A549 (cell line): ENCODE data around the gene AKAP5. TPM values are rescaled to one million over a fixed set of nuclear protein-coding genes. Genes with fewer than 3 reads are reported as not detected.

Experiments
- ATAC-seq, 2 experiments: fragments of 200-7000 bp in 1 of 2; fragments of >200 bp in 1 of 2; cut with Nextera tagmentation in 1 of 2; cut with Tn5 transposase in 1 of 2; 3 replicates each; pipeline versions ENCODE4 v1.8.0 to v1.9.1; 2018 to 2020; ENCODE audit warnings: mild to moderate bottlenecking in 1 of 2, moderate library complexity in 1 of 2
- CTCF ChIA-PET: fragments of 300-600 bp; sonication (Branson Sonifier 250); formaldehyde crosslinking; extraction: SDS; loops from one replicate; lab custom pipeline; 2021; ENCODE audit warnings: antibody characterized with exemption, inconsistent platforms; lab: Yijun Ruan, JAX
- POLR2A ChIA-PET: fragments of 350-600 bp; formaldehyde crosslinking; extraction: SDS; loops from one replicate; lab custom pipeline; 2021; ENCODE audit warnings: antibody characterized with exemption, inconsistent platforms; lab: Yijun Ruan, JAX
- DNase-seq, 2 experiments: peaks; one replicate each; pipeline versions ENCODE4 v3.0.0 to v3.0.0-alpha.2; 2011 to 2016; ENCODE audit warnings: low read depth in 1 of 2, low spot score in 1 of 2
- FAIRE-seq: peaks from 2 replicates; lab custom pipeline; 2011; peaks lifted over from hg19 to GRCh38; lab: Jason Lieb, UNC
- H3K27ac ChIP-seq, 2 experiments: fragments of >200 bp; sonication (Bioruptor Twin); formaldehyde crosslinking; 3 replicates each; pipeline ENCODE4 v1.5.1; 2016 to 2017
- H3K4me1 ChIP-seq: fragments of >200 bp; sonication (Bioruptor Twin); formaldehyde crosslinking; 3 replicates; pipeline ENCODE4 v1.6.1; 2016
- H3K4me2 ChIP-seq: fragments of >200 bp; sonication (Bioruptor Twin); formaldehyde crosslinking; 3 replicates; pipeline ENCODE4 v1.6.1; 2016
- H3K4me3 ChIP-seq: fragments of >200 bp; sonication (Bioruptor Twin); formaldehyde crosslinking; 3 replicates; pipeline ENCODE4 v1.5.1; 2016
- H3K9me3 ChIP-seq: fragments of >200 bp; sonication (Bioruptor Twin); formaldehyde crosslinking; 3 replicates; pipeline ENCODE4 v1.6.1; 2016
- BCL3 ChIP-seq: fragments of >200 bp; sonication (Bioruptor Twin); formaldehyde crosslinking; IDR thresholded peaks from 3 replicates; pipeline ENCODE4 v1.6.1; 2016
- CBX8 ChIP-seq: fragments of 200-600 bp; sonication (generic); IDR thresholded peaks from 2 replicates; pipeline ENCODE4 v1.6.1; 2016
- CHD2 ChIP-seq: fragments of 150-350 bp; IDR thresholded peaks from 2 replicates; pipeline ENCODE4 v1.6.1; 2014; ENCODE audit warnings: low read length; ENCODE audit not compliant: partially characterized antibody
- EHMT2 ChIP-seq: fragments of 200-600 bp; sonication (generic); IDR thresholded peaks from 2 replicates; pipeline ENCODE4 v1.6.1; 2016; ENCODE audit warnings: antibody characterized with exemption, low read depth, mild to moderate bottlenecking, moderate library complexity
- EP300 ChIP-seq, 2 experiments: fragments of >200 bp; sonication (Bioruptor Twin); formaldehyde crosslinking; IDR thresholded peaks; 2 replicates in 1 of 2; 3 replicates in 1 of 2; pipeline ENCODE4 v1.6.1; 2016 to 2017
- ESRRA ChIP-seq: fragments of 150-350 bp; IDR thresholded peaks from 2 replicates; pipeline ENCODE4 v1.6.1; 2014; ENCODE audit warnings: mild to moderate bottlenecking, low read length, borderline replicate concordance
- FOSB ChIP-seq: fragments of 250-450 bp; sonication (Bioruptor Pico); IDR thresholded peaks from 2 replicates; pipeline ENCODE4 v1.5.0; 2020; ENCODE audit warnings: mild to moderate bottlenecking, moderate library complexity
- FOXS1 ChIP-seq: fragments of 250-450 bp; sonication (Bioruptor Pico); IDR thresholded peaks from 2 replicates; pipeline ENCODE4 v1.5.0; 2020; ENCODE audit warnings: mild to moderate bottlenecking, moderate library complexity
- HDAC2 ChIP-seq: fragments of 200-600 bp; sonication (generic); IDR thresholded peaks from 2 replicates; pipeline ENCODE4 v1.6.1; 2016
- HES2 ChIP-seq: fragments of >200 bp; sonication (Bioruptor Twin); formaldehyde crosslinking; IDR thresholded peaks from 2 replicates; pipeline ENCODE4 v1.6.1; 2016
- HOXA7 ChIP-seq: fragments of 250-450 bp; sonication (Bioruptor Pico); IDR thresholded peaks from 2 replicates; pipeline ENCODE4 v1.5.0; 2020; ENCODE audit warnings: mild to moderate bottlenecking, moderate library complexity
- HOXB5 ChIP-seq: fragments of 250-450 bp; sonication (Bioruptor Pico); IDR thresholded peaks from 2 replicates; pipeline ENCODE4 v1.5.0; 2020; ENCODE audit warnings: mild to moderate bottlenecking, moderate library complexity
- MAX ChIP-seq: IDR thresholded peaks from 2 replicates; pipeline ENCODE4 v1.6.1; 2012
- MYC ChIP-seq: IDR thresholded peaks from 2 replicates; pipeline ENCODE4 v1.6.1; 2012; ENCODE audit warnings: mild to moderate bottlenecking, inconsistent platforms, low read length, improper control_type of control experiment, borderline replicate concordance
- NFE2L2 ChIP-seq: fragments of 150-350 bp; conservative IDR thresholded peaks from 2 replicates; pipeline ENCODE4 v1.6.1; 2014; ENCODE audit warnings: low read length
- RCOR1 ChIP-seq: fragments of 150-350 bp; IDR thresholded peaks from 2 replicates; pipeline ENCODE4 v1.6.1; 2014; ENCODE audit warnings: antibody characterized with exemption, low read length, low read depth
- REST ChIP-seq: fragments of 200-600 bp; sonication (generic); IDR thresholded peaks from 2 replicates; pipeline ENCODE4 v1.6.1; 2016; ENCODE audit warnings: antibody characterized with exemption, mild to moderate bottlenecking, moderate library complexity
- TFCP2L1 ChIP-seq: fragments of 250-450 bp; sonication (Bioruptor Pico); IDR thresholded peaks from 2 replicates; pipeline ENCODE4 v1.5.0; 2021; ENCODE audit warnings: mild to moderate bottlenecking
- ZNF302 ChIP-seq: fragments of 250-450 bp; sonication (Bioruptor Pico); IDR thresholded peaks from 2 replicates; pipeline ENCODE4 v1.9.0; 2021; ENCODE audit warnings: inconsistent platforms, mild to moderate bottlenecking, moderate library complexity
- ZSCAN20 ChIP-seq: fragments of 250-450 bp; sonication (Bioruptor Pico); IDR thresholded peaks from 2 replicates; pipeline ENCODE4 v1.8.0; 2022; ENCODE audit warnings: mild to moderate bottlenecking, moderate library complexity
- WGBS: methylation state at CpG from one replicate; pipeline ENCODE4 v1.1.6; 2017; ENCODE audit errors: missing lambda C conversion rate; 5-methylcytosine and 5-hydroxymethylcytosine counted together
- polyA plus RNA-seq, 4 experiments: library from polyadenylated mRNA; depleted of rRNA in 3 of 4; stranded (reverse); fragments of >200 nt; fragmentation: RNase III in 1 of 4; extraction: RNeasy Plus Mini Kit Qiagen cat#74134 plus additional on column Dnase treatment in 1 of 4; gene quantifications; 2 replicates in 3 of 4; 3 replicates in 1 of 4; pipeline ENCODE4 v1.2.3, GENCODE V29; 2011 to 2017

AKAP5 gene
- polyA plus RNA-seq, 2 of the 4 experiments (the other 2 are of a cell fraction): 0.84 to 1.9 TPM

- Histone ChIP-seq H3K4me3 (no peak overlapping the region), H3K9me3 (no peaks in the 10 kb centered on the region), H3K4me2 (no peak overlapping the region), H3K27ac (no peak overlapping the region), H3K4me1 (no peaks in the 10 kb centered on the region)
- DNase-seq: no peak
- WGBS: 91% methylated on average over 3 of the region's 3 CpGs
- FAIRE-seq: no peak
- ATAC-seq: no peak
- ChIA-PET POLR2A (no interaction called here), CTCF (interaction anchor here (0.6 to 3.2 kb wide), 3 partner anchors 14 to 271 kb away, joined by 3 to 16 read pairs (median 4); no protein-coding TSS in a partner anchor)
- TF ChIP-seq REST (no peak), RCOR1 (no peak), ZNF302 (CRISPR knock-in tag) (no peak), TFCP2L1 (CRISPR knock-in tag) (no peak), ZSCAN20 (CRISPR knock-in tag) (no peak), FOSB (no peak), MYC (no peak), EP300 (IDR thresholded peaks at IDR 0.05) (no peak), HOXB5 (CRISPR knock-in tag) (no peak), HOXA7 (CRISPR knock-in tag) (no peak), FOXS1 (no peak), NFE2L2 (no peak), HES2 (no peak)
Measured at GRCh38 chr14:64493455-64493854, 28.2 kb downstream of the AKAP5 start.

- H3K4me2 ChIP-seq: no peak overlapping the region
- no peak for DNase-seq
- POLR2A ChIA-PET: interaction anchor here (0.8 kb wide), 1 partner anchor 9 kb away, joined by 4 read pairs; the partner anchor contains the start of gene ZBTB1
- no peak overlapping the region for H3K4me3 ChIP-seq
- no peak for TF ChIP-seq HDAC2
- TF ChIP-seq HOXA7 (CRISPR knock-in tag): no peak
- TF ChIP-seq EHMT2: no peak
- TF ChIP-seq HES2: no peak
- no peak for TF ChIP-seq ESRRA
- TF ChIP-seq EP300 (IDR thresholded peaks at IDR 0.05): no peak
- no peak for TF ChIP-seq ZSCAN20 (CRISPR knock-in tag)
- no peak for TF ChIP-seq ZNF302 (CRISPR knock-in tag)
- TF ChIP-seq BCL3: no peak
- TF ChIP-seq CBX8: no peak
- no peak for TF ChIP-seq MAX
- no peak for TF ChIP-seq CHD2
- TF ChIP-seq, all 56 proteins: peak for 0
- Histone ChIP-seq H3K27ac (no peak overlapping the region), H3K9me3 (no peaks in the 10 kb centered on the region), H3K4me1 (peaks cover 9% of the 10 kb centered on the region)
- CTCF ChIA-PET: interaction anchor here (0.9 to 4.1 kb wide), 7 partner anchors 11 to 396 kb away, joined by 3 to 16 read pairs (median 5); no protein-coding TSS in a partner anchor
- FAIRE-seq (no peak), ATAC-seq (no peak)
Measured at GRCh38 chr14:64495252-64495651, 30.0 kb downstream of the AKAP5 start.
